Transverse colon (tissue), 4 donors: ENCODE results near the gene PEDS1. TPM values are rescaled to one million over a fixed set of nuclear protein-coding genes. Genes with fewer than 3 reads are reported as not detected.

Experiments
- DNase-seq: peaks from one replicate; pipeline ENCODE4 v3.0.0-alpha.2; 2019
- H3K27ac ChIP-seq, 4 donors: fragments of 200-600 bp; sonication (generic); 2 replicates each; pipeline ENCODE4 v1.5.1; 2016 to 2018; ENCODE audit warnings: inconsistent platforms in 4 of 4
- H3K27me3 ChIP-seq: fragments of 200-600 bp; sonication (generic); 2 replicates; pipeline ENCODE4 v1.5.1; 2017; ENCODE audit warnings: inconsistent platforms
- H3K36me3 ChIP-seq, 4 donors: fragments of 200-600 bp; sonication (generic); 2 replicates each; pipeline ENCODE4 v1.5.1; 2017 to 2019; ENCODE audit warnings: inconsistent platforms in 4 of 4
- H3K4me1 ChIP-seq, 4 donors: fragments of 200-600 bp; sonication (generic); 2 replicates each; pipeline ENCODE4 v1.5.1; 2017 to 2020; ENCODE audit warnings: inconsistent platforms in 4 of 4
- H3K4me3 ChIP-seq, 4 donors: fragments of 200-600 bp; sonication (generic); 1 replicate in 1 of 4; 2 replicates in 3 of 4; pipeline versions ENCODE4 v1.5.1 to v1.6.1; 2017 to 2019; ENCODE audit warnings: inconsistent platforms in 4 of 4
- H3K9me3 ChIP-seq, 2 donors: fragments of 200-600 bp; sonication (generic); 2 replicates each; pipeline ENCODE4 v1.5.1; 2017 to 2019; ENCODE audit warnings: inconsistent platforms in 2 of 2
- EP300 ChIP-seq: sonication (generic); formaldehyde crosslinking; IDR thresholded peaks from one replicate; pipeline ENCODE4 v1.6.1; 2017; ENCODE audit warnings: antibody characterized with exemption, low read depth
- POLR2A ChIP-seq: fragments of 450-650 bp; IDR thresholded peaks from one replicate; pipeline ENCODE4 v1.6.1; 2016; ENCODE audit warnings: antibody characterized with exemption, mild to moderate bottlenecking, moderate library complexity
- POLR2AphosphoS5 ChIP-seq, 3 donors: sonication (generic); formaldehyde crosslinking; IDR thresholded peaks; one replicate each; pipeline ENCODE4 v1.6.1; 2016; ENCODE audit warnings: antibody characterized with exemption in 3 of 3
- WGBS, 2 donors: methylation state at CpG; one replicate each; pipeline ENCODE4 v1.1.5; 2018; ENCODE audit warnings: low coverage in 1 of 2; 5-methylcytosine and 5-hydroxymethylcytosine counted together
- in situ Hi-C, 4 donors: fragments of 200-750 bp; cut with MboI; loops; one replicate each; pipeline versions ENCODE4 v1.15.0 to v1.15.1; 2017; ENCODE audit warnings: low sequenced_read_pairs in 3 of 4, low pct_ligation_motif_present in 1 of 4, low pct_unique_long_range_greater_than_20kb in 1 of 4
- intact Hi-C: fragments of 100-400 bp; cut with DNase I; formaldehyde crosslinking; loops from one replicate; pipeline ENCODE4 v1.15.1; 2023; ENCODE audit warnings: low total_unique reads
- total RNA-seq, 4 donors: library from RNA; depleted of rRNA; stranded (reverse); fragments of >200 nt; gene quantifications; one replicate each; pipeline ENCODE4 v1.1.0, GENCODE V29; 2016
- TF ChIP-seq, protein P1 (sequence below), 5 experiments: fragments of 200-600 bp in 3 of 5; fragments of 450-650 bp in 2 of 5; sonication (generic) in 3 of 5; IDR thresholded peaks; 1 replicate in 2 of 5; 2 replicates in 3 of 5; pipeline ENCODE4 v1.5.1; 2016 to 2017; ENCODE audit warnings: antibody characterized with exemption in 5 of 5, inconsistent platforms in 3 of 5, mild to moderate bottlenecking in 2 of 5, moderate library complexity in 1 of 5

PEDS1 gene
- total RNA-seq, 4 donors from 2014 or later: 9.6 to 30.9 (median 23.2) TPM

DNA sequence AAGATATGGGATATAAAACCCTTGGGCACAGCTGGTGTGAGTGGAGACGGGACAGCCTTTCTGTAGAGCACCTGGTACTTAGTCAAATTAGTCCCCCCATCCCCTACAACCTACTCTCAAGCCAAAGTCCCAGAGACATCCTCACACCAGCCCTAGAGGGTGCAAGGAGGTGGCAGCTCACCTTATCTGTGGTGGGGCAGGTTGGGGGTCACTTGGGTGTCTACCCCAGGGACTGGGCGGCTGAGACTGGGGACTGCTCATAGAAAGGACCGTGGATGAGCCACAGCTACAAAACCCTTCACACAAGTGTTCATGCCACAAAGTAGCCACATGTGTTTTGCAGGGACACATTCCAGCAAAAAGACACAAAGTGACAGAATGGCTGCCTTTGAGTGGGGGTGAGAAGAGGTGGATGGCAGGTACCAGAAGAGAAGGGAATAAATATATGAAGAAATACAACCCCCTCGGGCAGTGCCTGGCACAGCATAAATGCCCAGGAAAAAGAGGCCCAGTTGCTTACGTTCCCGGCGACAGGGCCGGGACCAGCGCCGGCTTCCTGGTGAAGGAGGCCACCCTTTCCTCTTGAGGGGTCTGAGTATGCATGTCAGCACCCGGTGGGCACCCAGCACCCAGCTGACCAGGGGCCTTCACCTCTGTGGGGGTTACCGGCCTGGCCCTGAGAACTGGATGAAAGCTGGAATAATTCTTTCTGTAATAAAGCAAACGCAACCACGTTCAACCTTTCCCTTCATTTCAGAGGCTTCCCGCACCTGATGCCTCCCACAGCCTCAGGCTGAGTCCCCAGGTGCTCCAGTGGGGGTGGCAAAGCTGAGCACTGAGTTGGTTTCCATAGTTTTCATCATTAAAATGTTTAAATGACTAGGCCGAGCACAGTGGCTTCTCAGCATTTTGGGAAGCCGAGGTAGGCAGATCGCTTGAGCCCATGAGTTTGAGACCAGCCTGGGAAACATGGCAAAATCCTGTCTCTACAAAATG, 22.7 kb upstream of the PEDS1 start:
- in situ Hi-C loops (loop anchor here in 1 of 4 donors (25.0 kb wide), 1 partner anchor 561 kb away; the partner anchor contains the start of gene PARD6B), intact Hi-C loops (loop anchor here (5.0 kb wide), 1 partner anchor 199 kb away; no protein-coding TSS in a partner anchor)
- Histone ChIP-seq H3K27me3 (no peaks in the 10 kb centered on the region), H3K4me1 (peaks cover 0 to 23% (median 14%) of the 10 kb centered on the region in 4 donors), H3K9me3 (no peaks in the 10 kb centered on the region), H3K27ac (no peak overlapping the region), H3K4me3 (no peak overlapping the region), H3K36me3 (no peaks in the 10 kb centered on the region)
- DNase-seq: no peak
- TF ChIP-seq, protein P1, sequence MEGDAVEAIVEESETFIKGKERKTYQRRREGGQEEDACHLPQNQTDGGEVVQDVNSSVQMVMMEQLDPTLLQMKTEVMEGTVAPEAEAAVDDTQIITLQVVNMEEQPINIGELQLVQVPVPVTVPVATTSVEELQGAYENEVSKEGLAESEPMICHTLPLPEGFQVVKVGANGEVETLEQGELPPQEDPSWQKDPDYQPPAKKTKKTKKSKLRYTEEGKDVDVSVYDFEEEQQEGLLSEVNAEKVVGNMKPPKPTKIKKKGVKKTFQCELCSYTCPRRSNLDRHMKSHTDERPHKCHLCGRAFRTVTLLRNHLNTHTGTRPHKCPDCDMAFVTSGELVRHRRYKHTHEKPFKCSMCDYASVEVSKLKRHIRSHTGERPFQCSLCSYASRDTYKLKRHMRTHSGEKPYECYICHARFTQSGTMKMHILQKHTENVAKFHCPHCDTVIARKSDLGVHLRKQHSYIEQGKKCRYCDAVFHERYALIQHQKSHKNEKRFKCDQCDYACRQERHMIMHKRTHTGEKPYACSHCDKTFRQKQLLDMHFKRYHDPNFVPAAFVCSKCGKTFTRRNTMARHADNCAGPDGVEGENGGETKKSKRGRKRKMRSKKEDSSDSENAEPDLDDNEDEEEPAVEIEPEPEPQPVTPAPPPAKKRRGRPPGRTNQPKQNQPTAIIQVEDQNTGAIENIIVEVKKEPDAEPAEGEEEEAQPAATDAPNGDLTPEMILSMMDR (IDR thresholded peaks at IDR 0.05): no peak
- 89 to 100% methylated on average over 1 to 18 of the region's 18 CpGs for WGBS, 2 donors

DNA sequence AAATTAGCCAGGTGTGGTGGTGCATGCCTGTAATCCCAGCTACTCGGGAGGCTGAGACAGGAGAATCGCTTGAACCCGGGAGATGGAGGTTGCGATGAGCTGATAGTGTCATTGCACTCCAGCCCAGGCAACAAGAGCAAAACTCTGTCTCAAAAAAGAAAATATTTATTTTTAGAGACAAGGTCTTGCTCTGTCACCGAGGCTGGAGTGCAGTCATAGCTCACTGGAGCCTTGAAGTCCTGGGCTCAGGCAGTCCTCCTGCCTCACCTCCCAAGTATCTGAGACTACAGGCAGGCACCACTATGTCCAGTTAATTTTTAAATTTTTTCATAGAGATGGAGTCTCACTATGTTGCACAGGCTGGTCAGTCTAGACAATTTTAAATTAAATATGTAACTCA, 20.9 kb upstream of the PEDS1 start:
- Histone ChIP-seq H3K27me3 (no peaks in the 10 kb centered on the region), H3K4me1 (peaks cover 0 to 23% (median 14%) of the 10 kb centered on the region in 4 donors), H3K27ac (no peak overlapping the region), H3K36me3 (no peaks in the 10 kb centered on the region), H3K4me3 (no peak overlapping the region), H3K9me3 (no peaks in the 10 kb centered on the region)
- in situ Hi-C loops: no loop called here
- no peak for DNase-seq
- TF ChIP-seq POLR2AphosphoS5 (IDR thresholded peaks at IDR 0.05) (no peak), EP300 (no peak)
- intact Hi-C loops: no loop called here
- WGBS, 2 donors: 72 to 79% methylated on average over 4 to 5 of the region's 5 CpGs

DNA sequence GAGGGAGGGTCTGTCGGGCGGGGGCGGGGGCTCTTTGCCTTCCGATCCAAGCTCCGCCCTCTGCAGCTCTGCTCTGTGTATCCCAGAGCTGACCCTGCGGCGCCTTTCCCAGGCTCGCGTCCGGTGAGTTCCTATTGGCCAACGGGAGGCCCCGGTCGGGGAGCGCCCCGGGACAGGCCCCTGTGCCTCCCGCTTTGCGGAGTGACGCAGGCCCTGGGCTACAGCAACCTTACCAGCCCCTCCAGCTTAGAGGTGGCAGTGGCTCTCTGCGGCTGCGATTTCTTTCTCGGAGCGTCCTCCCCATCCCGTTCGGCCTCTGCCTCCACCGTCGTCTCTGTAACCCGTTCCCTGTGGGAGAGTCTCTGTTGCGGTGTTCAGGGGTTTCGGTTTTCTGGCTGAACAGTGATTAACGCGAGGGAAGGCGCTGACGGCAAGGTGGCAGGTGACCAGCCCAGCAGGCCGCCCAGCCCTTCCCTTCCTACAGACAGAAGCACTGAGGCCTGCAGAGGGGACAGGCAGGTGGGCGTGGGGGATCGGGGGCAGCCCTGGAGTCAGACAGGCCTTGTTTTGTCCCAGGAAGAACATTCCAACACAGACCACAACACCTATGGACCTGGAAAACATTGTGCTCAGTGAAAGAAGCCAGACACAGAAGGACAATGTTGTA, 19.0 kb upstream of the PEDS1 start:
- Histone ChIP-seq H3K36me3 (no peaks in the 10 kb centered on the region), H3K27ac (peak overlapping the region; percentile 71 to 78 (median 74)), H3K27me3 (no peaks in the 10 kb centered on the region), H3K4me1 (peaks cover 0 to 17% (median 14%) of the 10 kb centered on the region in 4 donors), H3K9me3 (no peaks in the 10 kb centered on the region), H3K4me3 (peak overlapping the region; percentile 21 to 55 (median 38))
- peak; percentile 83 for DNase-seq
- 2% methylated on average over 32 of the region's 36 CpGs; no CpG with 5 or more reads in 1 of the 2 donors for whole genome bisulfite sequencing, 2 donors
- intact Hi-C loops: no loop called here
- in situ Hi-C loops: no loop called here
- TF ChIP-seq EP300: no peak
- peak; percentile 66 for TF ChIP-seq POLR2A
- TF ChIP-seq POLR2AphosphoS5 (IDR thresholded peaks at IDR 0.05): peak; percentile 63 to 79 (median 65)

DNA sequence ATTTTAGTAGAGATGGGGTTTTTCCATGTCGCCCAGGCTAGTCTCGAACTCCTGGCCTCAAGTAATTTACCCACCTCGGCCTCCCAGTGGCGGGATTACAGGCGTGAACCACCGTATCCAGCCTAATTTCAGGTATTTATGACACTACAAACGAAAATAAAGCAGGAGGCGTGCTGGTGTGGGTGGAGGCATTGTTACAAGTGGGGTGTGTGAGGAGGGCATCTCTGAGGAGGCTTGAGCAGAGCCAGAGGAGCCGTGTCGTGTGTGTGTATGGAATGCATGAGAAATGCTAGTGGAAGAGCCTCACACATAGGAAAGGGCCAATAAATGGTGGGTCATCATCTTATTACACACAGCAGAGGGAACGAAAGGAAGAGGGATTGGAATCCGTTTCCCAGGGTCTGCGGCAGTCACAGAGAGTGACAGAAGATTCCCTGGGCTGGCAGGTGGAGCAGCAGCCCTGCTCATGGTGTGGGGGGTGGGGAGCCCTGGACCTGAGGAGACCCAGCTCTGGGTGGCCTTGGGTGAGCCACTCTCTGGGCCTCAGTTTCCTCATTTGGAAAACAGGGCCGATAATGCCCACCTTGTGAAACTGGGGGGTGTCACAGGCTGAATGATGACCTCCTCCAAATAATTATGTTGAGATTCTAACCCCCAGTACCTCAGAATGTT, 17.2 kb upstream of the PEDS1 start:
- Histone ChIP-seq H3K27ac (peak overlapping the region in 1 of 4 donors; percentile 78), H3K4me1 (peaks cover 8 to 29% (median 24%) of the 10 kb centered on the region in 4 donors), H3K9me3 (no peaks in the 10 kb centered on the region), H3K27me3 (no peaks in the 10 kb centered on the region), H3K36me3 (no peaks in the 10 kb centered on the region), H3K4me3 (no peak overlapping the region)
- WGBS, 2 donors: 70 to 85% methylated on average over 6 to 14 of the region's 14 CpGs
- TF ChIP-seq EP300 (no peak), POLR2AphosphoS5 (IDR thresholded peaks at IDR 0.05) (no peak)
- no peak for DNase-seq
- in situ Hi-C loops: no loop called here
- intact Hi-C loops: no loop called here

DNA sequence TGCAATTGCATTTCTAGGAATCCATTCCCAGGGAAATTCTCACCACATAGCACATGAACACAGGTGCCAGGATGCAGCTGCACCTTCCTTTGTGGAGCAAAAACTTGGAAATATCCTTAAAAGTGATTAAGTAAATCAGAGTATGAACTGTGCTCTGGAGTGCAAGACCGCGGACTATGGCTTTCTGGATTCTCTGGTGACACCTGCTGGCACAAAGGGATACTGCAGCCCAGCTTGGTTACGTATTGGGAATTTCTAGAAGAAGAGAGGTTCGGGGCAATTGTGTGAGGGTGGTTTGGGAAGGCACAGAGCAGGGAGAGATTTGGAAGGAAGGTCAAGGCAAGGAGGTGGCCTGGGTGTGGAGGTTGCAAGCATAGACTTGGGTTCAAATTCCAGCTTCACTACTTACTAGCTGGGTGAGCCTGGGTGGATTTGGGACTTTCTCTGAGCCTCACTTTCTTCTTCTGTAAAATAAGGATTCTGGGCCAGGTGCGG, 15.9 kb upstream of the PEDS1 start:
- WGBS, 2 donors: 0 to 20% methylated on average over 2 to 5 of the region's 5 CpGs
- Histone ChIP-seq H3K36me3 (no peaks in the 10 kb centered on the region), H3K9me3 (no peaks in the 10 kb centered on the region), H3K4me1 (peaks cover 10 to 37% (median 31%) of the 10 kb centered on the region in 4 donors), H3K27ac (no peak overlapping the region), H3K4me3 (no peak overlapping the region), H3K27me3 (no peaks in the 10 kb centered on the region)
- in situ Hi-C loops: loop anchor here in 2 of 4 donors (5.0 to 10.0 kb wide), 2 partner anchors 47 to 195 kb away; no protein-coding TSS in a partner anchor
- intact Hi-C loops: loop anchor here (1.0 kb wide), 1 partner anchor 49 kb away; no protein-coding TSS in a partner anchor
- peak; percentile 89 for DNase-seq
- TF ChIP-seq, protein P1 (IDR thresholded peaks at IDR 0.05): peak; percentile 92 to 99 (median 95)
- no peak for TF ChIP-seq POLR2A
